Limb (tissue), 2 donors: Measurements from ENCODE around the gene PCDHGB1.
"Not testable (repeated sequence)": the region's sequence is repeated elsewhere in the genome, so short reads cannot be mapped to it uniquely, and the experiment has no call there.

Experiments
- DNase-seq, 2 donors: peaks; one replicate each; pipeline ENCODE4 v3.0.0-alpha.2; 2016; ENCODE audit errors: extremely low spot score in 2 of 2

The PCDHGB1 gene

DNA sequence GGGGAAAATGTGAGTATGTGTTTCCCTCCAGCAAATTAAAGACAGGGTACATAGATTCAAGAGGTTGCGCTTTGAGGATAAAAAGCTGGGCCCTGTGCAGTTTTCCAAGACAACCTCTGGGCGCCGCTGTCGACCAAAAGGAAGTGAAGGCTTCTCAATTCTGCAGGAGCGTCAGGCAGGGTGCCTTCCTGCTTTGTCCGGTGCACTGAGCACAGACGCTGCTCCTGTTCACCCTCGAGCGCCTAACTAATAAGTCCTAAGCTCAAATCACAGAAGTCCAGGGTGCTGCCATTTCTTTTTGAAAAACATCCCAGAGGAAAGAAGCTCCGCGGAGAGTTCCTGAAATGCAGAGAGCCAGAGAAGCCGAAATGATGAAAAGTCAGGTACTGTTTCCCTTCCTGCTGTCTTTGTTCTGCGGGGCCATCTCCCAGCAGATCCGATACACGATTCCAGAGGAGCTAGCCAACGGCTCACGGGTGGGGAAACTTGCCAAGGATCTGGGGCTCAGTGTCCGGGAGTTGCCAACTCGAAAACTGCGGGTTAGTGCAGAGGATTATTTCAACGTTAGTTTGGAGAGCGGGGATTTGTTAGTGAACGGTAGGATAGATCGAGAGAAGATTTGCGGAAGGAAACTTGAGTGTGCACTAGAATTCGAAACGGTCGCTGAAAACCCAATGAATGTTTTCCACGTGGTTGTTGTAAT lies at the start of gene PCDHGB1:
TSS of gene PCDHGB1 (plus strand) at position 183 of the 703 bp plus-strand sequence. CDS start at position 345, 162 bp downstream.
- no peak for DNase-seq

DNA sequence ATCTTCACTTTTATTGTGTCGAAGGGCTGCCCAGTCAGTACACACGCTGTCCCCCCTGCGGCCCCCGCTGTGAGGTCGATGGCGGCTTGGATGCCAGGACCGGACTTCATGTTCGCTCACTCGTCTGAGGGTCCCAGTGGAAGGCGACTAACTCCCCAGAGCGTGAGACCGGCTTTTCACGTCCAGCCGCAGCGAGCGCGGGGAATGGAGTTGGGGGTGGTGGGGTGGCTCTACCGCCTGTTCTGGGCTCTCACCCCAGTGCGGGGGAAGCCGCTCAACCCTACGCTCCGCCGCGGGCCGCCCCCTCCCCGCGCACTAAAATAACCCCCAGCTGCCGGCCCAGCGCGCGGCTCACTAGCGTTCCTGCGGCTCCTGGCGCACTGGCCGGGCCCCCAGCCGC lies 46.1 kb upstream of the PCDHGB1 start, which contains the start of gene SLC25A2:
TSS of gene SLC25A2 (minus strand) at position 294 of the 400 bp plus-strand sequence. CDS start at position 110, 184 bp downstream.
- DNase-seq = no peak

DNA sequence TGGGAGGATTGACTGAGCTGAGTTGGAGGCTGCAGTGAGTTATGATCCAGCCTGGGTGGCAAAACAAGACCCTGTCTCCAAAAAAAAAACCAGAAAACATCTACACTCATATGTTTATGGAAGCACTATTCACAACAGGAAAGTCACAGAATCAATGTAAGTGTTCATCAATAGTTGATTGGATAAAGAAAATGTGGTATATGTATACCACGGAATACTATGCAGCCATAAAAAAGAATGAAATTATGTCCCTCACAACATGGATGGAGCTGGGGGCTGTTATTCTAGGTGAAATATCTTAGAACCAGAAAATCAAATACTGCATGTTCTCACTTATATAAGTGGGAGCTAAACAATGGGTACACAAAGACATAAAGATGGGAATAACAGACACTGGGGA lies 43.3 kb upstream of the PCDHGB1 start:
- no peak for DNase-seq

DNA sequence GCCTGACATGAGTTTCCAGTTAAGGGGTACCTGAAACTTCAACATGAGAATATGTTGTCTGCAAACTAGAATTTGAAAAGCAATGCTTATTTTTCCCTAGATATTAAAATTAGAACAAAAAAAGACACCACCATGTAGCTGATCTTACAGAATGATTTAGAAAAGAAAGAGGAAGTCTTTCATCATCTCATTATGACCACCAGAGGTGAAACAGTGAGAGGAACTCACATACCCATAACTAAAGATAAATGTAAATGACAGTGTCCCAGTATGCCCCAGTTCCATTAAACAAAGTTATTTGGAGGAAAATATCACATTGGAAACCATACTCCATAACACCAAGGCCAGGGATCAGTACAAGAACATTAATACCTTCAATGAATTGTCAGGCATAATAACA lies 36.2 kb upstream of the PCDHGB1 start:
- no peak for DNase-seq

DNA sequence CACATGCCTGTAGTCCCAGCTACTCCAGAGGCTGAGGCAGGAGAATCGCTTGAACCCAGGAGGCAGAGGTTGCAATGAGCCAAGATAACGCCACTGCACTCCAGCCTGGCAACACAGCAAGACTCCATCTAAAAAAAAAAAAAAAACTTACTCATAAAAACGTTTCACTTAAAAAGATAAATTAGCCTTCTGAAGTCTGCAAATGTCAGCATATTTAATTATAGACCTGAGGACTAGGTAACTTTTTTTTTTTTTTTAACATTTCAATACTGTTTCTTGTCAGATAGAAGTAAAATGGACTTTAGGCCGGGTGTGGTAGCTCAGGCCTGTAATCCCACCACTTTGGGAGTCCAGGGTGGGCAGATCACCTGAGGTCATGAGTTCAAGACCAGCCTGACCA lies 32.9 kb upstream of the PCDHGB1 start:
- not testable (repeated sequence) for DNase-seq

DNA sequence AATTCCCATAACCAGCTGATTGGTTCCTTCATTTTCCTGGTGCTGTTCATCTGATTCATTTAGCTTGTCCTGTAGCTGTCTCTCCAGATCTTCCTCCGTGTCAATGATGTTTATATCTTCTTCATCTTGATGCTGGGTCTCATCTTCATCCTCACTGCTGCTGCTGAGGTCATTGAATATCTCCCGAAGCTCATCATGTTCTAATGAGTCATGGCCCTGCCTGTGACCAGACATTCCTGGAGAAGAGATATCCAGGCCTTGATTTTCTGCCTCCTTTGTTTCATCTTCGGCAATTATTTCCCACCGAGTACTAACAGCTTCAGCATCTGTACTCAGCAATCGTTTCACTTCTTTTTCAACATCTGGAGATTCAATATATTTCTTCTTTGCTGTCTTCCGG lies 30.7 kb upstream of the PCDHGB1 start:
- DNase-seq = no peak

DNA sequence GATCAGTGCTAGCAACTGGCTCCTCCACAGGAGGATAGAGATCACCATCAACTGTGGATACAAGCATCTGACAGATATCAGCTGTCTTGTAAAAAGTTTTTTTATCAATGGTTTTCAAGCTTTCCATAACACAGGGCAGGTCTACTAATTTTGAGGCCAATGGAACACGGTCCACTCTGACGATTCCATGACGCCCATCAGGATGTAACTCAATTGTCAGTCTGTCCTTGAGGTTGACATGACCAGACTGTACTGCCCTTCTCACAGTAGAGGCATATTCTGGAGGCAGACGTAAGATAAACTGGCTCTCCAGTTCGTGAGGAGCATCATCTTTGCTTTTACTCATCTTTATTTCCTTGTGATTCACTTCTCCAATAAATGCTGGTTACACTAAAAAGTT lies 30.2 kb upstream of the PCDHGB1 start:
- DNase-seq = no peak

DNA sequence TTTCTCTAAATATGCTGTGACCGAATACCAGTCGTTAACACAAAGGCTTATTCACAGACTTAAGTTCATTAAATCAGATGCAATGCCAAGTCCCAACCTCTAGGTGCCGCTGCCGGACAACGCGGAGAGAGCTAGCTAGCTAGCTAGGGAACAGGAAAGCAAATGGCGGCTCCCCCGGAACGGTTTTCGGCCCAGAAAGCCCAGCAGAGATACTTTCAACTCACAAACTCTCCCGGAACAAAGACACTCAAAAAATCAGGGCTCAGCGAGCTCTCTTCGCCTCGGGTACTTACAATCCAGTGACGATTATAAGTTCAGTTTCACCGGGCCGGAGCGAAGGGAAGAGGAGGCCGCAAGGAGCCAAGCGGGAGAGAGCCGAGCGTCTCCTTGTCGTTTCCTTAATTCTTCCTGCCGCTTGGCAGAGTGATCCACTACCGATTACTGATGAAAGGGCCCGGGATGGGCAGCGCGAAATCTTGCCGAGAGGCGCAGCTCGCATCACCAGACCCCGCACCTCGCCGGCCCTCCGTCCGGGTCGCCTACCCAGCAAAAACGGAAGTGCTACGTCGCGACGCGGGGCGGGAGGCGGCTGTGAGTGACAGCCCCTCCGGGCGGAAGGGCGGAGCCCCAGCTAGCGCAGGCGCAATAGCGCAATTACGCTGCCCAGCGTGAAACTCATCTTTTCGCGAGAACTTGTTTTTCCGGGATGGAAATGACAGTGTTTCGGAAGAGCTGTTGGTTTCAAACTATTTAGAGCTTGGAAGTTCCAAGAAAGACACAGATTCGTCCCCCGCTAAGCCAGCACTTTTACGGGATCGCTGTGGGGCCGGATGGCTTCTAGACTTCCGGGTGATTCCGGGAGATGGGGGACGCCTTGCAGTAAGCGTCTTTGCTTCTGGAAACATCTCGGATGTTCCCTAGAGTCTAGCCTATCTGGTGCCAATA lies 29.4 kb upstream of the PCDHGB1 start, which contains the start of gene TAF7:
TSS of gene TAF7 (minus strand) at position 560 of the 945 bp plus-strand sequence. CDS start 740 bp downstream, outside the sequence.
- DNase-seq = peak; percentile 90 to 95

DNA sequence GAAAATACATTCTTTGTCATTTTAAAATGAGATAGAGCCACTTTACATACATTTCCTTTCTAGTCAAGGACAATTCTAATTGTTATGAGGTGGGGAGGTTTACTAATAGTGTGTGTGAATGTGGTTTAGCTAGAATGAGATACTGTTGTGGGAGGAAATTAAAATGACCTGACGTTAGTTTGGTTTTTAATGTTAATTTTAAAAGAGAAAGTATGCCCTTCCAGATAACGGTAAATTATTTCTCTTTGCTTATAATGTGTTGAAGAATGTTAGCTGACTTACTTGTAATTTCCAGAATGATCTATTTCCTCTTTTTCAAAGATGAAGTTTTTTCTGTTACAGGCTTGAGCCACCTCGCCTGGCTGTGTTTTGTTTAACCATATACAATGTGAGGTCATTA lies 27.6 kb upstream of the PCDHGB1 start:
- DNase-seq = no peak

DNA sequence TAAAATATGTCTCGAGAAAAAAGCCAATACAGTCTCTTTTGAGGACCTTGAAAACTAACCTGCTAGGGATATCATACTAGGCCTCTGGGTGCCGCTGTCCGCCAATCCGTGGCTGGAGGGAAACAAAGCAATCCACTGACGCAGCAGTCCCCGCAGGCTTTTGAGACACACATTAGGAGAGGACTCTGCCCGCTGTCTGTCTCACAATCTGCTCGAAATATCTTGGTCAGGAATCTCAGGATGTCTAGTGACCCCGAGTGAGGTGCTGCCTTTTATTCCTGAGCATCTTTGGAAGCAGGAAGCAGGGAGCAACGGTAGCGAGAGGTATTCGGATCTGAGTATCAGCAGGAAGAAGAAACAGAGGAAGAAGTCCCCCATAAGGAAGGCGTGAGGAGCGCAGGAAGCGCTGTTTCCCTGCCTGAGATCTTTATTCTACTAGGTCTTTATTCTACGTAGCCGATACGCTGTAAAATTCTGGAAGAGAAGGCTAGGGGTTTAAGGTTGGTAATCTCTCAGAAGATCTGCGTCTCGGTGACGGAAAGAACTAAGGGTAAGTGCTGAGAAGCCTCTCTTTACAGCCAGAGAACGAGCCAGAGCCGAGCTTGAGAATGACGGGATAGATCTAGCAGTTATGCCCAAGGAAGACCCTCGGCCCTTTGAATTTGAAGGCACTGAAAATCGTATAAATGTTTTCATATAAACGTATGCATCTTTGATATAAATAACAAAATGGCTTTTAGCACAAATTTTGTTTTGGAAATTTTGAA lies 23.6 kb upstream of the PCDHGB1 start:
- peak in 1 of 2 donors; percentile 36 for DNase-seq

DNA sequence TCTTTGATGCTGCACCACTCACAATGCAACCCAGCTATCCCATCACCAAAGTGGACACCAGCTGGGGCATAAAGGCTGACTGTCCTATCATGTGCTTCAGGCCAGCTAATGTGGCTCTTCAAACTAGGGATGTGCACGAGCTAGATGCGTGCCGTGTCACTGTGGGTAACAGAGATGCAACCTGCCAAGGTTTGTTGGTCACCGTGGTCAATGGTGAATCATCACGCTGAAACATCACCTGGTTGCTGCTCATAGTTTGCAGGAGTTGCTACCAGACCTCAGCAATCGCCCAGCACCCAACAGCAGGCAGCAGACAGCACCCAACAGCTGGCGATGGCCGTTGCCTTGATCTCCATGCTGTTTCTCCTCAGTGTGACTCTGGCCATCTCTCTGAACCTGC lies 21.7 kb upstream of the PCDHGB1 start:
- no peak for DNase-seq

DNA sequence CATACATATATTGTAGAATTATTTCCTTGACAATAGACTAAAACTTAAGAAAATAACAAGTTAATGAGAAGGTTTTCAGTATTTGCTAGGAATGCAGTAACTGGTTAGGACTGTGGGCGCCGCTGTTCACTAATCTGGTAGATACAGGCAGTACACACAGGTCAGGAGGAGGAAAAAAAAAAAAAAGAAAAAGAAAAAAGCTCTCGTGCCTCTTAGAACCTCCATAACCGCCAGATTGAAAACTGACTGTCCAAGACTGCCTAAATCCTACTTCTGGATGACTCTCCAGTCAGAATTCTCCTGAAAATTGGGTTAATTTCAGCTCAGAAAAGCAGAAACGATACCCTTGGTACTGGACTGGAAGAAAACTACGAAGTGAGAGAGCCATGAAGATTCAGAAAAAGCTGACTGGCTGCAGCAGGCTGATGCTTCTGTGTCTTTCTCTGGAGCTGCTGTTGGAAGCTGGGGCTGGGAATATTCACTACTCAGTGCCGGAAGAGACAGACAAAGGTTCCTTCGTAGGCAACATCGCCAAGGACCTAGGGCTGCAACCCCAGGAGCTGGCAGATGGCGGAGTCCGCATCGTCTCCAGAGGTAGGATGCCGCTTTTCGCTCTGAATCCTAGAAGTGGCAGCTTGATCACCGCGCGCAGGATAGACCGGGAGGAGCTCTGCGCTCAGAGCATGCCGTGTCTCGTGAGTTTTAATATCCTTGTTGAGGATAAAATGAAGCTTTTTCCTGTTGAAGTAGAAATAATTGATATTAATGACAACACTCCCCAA lies 19.4 kb upstream of the PCDHGB1 start, which contains the start of gene PCDHGA1:
TSS of gene PCDHGA1 (plus strand) at position 216 of the 782 bp plus-strand sequence.
- no peak for DNase-seq

DNA sequence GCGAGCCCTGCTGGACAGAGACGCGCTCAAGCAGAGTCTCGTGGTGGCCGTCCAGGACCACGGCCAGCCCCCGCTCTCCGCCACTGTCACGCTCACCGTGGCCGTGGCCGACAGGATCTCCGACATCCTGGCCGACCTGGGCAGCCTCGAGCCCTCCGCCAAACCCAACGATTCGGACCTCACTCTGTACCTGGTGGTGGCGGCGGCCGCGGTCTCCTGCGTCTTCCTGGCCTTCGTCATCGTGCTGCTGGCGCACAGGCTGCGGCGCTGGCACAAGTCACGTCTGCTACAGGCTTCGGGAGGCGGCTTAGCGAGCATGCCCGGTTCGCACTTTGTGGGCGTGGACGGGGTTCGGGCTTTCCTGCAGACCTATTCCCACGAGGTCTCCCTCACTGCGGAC lies 17.3 kb upstream of the PCDHGB1 start:
- not testable (repeated sequence) for DNase-seq

DNA sequence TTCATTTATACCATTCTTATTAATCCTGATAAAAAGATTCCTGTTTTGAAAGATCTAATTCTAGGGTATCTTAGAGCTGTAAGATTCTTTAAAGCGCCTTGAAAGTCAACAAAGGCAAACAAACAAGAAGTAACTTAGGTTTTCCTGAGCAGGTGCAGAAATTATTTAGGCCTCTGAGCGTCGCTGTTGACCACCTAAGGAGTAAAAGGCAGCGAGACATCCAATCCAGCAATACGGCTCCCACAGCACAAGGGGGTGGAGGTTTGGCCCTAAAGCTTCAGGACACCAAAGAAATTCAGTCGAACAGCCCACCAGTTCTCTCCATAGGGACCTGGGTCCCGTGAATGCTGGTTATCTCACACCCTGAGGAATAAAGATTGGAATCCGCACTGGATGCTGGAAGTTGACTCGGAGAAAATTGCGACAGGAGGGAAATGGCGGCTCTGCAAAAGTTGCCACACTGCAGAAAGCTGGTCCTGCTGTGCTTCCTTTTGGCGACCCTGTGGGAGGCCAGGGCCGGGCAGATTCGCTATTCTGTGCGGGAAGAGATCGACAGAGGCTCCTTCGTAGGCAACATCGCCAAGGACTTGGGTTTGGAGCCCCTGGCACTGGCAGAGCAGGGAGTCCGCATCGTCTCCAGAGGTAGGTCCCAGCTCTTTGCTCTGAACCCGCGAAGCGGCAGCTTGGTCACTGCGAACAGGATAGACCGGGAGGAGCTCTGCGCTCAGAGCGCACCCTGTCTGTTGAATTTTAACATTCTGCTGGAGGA lies 11.2 kb upstream of the PCDHGB1 start, which contains the start of gene PCDHGA2:
TSS of gene PCDHGA2 (plus strand) at position 223 of the 769 bp plus-strand sequence.
- DNase-seq = peak; percentile 2 to 36

DNA sequence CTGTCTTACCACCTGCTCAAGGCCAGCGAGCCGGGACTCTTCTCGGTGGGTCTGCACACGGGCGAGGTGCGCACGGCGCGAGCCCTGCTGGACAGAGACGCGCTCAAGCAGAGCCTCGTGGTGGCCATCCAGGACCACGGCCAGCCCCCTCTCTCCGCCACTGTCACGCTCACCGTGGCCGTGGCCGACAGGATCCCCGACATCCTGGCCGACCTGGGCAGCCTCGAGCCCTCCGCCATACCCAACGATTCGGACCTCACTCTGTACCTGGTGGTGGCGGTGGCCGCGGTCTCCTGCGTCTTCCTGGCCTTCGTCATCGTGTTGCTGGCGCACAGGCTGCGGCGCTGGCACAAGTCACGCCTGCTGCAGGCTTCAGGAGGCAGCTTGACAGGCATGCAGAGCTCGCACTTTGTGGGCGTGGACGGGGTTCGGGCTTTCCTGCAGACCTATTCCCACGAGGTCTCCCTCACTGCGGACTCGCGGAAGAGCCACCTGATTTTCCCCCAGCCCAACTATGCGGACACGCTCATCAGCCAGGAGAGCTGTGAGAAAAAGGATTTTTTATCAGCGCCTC lies 9.0 kb upstream of the PCDHGB1 start:
- DNase-seq = not testable (repeated sequence)

DNA sequence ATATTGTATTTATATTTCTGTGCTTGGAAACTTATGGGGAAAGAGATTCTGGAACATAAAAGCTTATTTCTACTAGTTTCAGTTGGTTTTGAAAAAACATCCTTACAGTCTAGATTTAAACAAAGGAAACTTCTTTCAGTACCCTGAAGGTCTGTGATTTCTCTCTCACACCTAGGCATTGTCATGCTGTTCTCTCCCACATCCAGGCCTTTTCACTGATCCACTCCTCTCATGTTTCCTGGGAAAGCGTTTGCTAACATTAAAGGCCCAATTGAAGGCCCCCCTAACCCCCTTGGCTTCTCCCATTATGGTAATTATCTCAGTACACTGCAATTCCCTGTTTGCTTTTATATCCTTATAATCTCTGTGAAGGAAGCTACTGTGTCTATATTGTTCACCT lies 7.1 kb upstream of the PCDHGB1 start:
- DNase-seq = no peak

DNA sequence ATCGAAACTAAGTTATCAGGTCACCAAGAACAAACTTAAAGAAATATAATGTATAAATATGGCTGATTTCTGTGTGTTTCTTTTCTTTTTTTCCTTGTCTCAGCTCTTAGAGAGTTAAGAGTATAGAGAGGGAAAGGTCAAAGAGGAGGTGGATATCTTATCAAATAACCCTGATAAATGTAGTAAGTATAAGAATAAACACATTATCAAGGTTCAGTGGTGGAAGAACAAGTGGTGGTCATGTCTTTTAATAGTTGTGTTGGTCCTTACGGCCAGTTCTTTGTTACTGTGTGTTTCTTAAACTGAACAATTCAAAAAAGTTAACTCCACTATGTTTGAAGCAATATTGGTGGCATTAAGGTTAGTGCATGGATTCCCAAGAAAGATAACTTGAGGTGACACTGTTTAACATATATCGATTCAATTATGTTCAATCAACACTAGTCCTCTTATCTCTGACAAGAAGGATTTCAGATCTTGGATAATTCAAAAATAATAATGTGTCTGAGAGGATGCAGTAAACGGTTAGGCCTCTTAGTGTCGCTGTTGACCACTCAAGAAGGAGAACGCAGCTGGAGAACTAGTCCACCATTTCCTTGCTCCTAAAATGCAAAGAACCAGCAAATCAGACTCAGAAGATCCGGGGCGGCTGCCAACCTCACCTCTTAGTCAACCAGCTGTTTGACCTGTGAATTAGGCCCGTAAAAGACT lies 6.5 kb upstream of the PCDHGB1 start, which contains the start of gene PCDHGA3:
TSS of gene PCDHGA3 (plus strand) at position 588 of the 711 bp plus-strand sequence. CDS start 205 bp downstream, outside the sequence.
- DNase-seq = peak in 1 of 2 donors; percentile 7

DNA sequence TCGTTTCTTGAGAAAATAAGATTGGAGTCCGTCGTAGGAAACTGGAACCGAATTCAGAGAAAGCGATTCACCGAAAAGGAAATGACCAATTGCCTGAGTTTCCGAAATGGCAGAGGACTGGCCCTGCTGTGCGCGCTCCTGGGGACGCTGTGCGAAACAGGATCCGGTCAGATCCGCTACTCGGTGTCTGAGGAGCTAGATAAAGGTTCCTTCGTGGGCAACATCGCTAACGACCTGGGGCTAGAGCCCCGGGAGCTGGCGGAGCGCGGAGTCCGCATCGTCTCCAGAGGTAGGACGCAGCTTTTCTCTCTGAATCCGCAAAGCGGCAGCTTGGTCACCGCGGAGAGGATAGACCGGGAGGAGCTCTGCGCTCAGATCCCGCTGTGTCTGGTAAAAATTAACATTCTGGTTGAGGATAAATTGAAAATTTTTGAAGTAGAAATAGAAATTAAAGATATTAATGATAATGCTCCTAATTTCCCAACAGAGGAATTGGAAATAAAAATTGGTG lies 5.9 kb upstream of the PCDHGB1 start:
- DNase-seq = no peak
